Uterus (tissue), 2 donors: Measurements from ENCODE around the gene AFG1L.

ENCODE experiments used
- POLR2A ChIP-seq, 2 donors: fragments of 450-650 bp; IDR thresholded peaks; one replicate each; pipeline ENCODE4 v1.6.1; 2016; ENCODE audit warnings: antibody characterized with exemption in 2 of 2, mild to moderate bottlenecking in 1 of 2, moderate library complexity in 1 of 2
- TF ChIP-seq, protein P1 (sequence below), 4 experiments: fragments of 200-600 bp in 2 of 4; fragments of 450-650 bp in 2 of 4; sonication (generic) in 2 of 4; IDR thresholded peaks; one replicate each; pipeline ENCODE4 v1.5.1; 2016 to 2019; ENCODE audit warnings: antibody characterized with exemption in 4 of 4, mild to moderate bottlenecking in 2 of 4, moderate library complexity in 1 of 4

DNA sequence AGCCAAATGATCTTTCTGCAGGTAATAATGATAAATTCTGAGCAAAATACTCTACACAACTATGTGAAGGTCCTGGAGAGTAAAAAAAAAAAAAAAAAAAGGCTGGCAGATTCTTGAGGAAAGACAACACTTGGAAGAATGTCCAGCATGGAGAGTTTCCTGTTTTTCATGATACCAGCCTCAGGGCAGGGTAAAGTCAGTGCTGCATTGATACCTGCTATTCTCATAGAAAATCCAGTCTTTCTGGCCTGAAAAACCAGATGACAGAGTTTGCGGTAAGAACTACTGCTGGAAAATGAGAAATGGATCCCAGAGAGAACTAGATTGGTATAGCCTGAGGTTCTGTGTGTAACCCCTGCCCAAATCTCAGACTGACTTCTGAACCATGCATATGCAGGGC lies 89.1 kb downstream of the AFG1L start:
- TF ChIP-seq, protein P1, sequence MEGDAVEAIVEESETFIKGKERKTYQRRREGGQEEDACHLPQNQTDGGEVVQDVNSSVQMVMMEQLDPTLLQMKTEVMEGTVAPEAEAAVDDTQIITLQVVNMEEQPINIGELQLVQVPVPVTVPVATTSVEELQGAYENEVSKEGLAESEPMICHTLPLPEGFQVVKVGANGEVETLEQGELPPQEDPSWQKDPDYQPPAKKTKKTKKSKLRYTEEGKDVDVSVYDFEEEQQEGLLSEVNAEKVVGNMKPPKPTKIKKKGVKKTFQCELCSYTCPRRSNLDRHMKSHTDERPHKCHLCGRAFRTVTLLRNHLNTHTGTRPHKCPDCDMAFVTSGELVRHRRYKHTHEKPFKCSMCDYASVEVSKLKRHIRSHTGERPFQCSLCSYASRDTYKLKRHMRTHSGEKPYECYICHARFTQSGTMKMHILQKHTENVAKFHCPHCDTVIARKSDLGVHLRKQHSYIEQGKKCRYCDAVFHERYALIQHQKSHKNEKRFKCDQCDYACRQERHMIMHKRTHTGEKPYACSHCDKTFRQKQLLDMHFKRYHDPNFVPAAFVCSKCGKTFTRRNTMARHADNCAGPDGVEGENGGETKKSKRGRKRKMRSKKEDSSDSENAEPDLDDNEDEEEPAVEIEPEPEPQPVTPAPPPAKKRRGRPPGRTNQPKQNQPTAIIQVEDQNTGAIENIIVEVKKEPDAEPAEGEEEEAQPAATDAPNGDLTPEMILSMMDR (IDR thresholded peaks at IDR 0.05) = no peak
- no peak for TF ChIP-seq POLR2A (IDR thresholded peaks at IDR 0.05)
